OCI-LY7 (cell line): ENCODE measurements around the gene BANF2.

Experiments
- EZH2phosphoT487 ChIP-seq: fragments of 200-600 bp; sonication (generic); IDR thresholded peaks from 2 replicates; pipeline ENCODE4 v1.6.1; 2018; ENCODE audit warnings: low read depth, borderline replicate concordance, mild to moderate bottlenecking, mixed run types, antibody characterized with exemption, low read length, moderate library complexity, mixed read lengths
- TF ChIP-seq, protein P1 (sequence below): fragments of 200-600 bp; sonication (generic); conservative IDR thresholded peaks from 2 replicates; pipeline ENCODE4 v1.5.1; 2014; ENCODE audit warnings: mild to moderate bottlenecking, antibody characterized with exemption, low read length, moderate library complexity, mixed read lengths

DNA sequence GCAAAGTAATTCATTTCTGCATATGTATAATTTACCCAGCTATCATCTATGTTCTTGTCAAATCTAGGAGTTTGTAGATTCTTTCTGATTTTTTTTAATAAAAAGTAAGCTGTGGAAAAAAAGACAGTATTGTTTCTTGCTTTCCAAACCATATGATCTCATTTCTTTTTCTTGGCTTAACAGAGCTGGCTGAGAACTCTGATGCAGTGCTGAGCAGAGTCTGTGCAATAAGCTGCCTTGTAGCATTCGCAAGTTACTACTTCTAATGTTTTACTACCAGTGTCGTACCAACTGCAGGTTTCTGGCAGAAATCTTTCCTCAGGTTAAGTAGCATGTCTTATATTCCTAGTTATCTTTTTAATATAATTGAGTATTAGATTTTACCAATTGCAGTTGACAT is 33.3 kb upstream of the BANF2 start:
- TF ChIP-seq, protein P1, sequence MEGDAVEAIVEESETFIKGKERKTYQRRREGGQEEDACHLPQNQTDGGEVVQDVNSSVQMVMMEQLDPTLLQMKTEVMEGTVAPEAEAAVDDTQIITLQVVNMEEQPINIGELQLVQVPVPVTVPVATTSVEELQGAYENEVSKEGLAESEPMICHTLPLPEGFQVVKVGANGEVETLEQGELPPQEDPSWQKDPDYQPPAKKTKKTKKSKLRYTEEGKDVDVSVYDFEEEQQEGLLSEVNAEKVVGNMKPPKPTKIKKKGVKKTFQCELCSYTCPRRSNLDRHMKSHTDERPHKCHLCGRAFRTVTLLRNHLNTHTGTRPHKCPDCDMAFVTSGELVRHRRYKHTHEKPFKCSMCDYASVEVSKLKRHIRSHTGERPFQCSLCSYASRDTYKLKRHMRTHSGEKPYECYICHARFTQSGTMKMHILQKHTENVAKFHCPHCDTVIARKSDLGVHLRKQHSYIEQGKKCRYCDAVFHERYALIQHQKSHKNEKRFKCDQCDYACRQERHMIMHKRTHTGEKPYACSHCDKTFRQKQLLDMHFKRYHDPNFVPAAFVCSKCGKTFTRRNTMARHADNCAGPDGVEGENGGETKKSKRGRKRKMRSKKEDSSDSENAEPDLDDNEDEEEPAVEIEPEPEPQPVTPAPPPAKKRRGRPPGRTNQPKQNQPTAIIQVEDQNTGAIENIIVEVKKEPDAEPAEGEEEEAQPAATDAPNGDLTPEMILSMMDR, result no peak
- no peak for TF ChIP-seq EZH2phosphoT487
